ENCODE data around the gene TUBB4B. TPM values are rescaled to one million over a fixed set of nuclear protein-coding genes. Genes with fewer than 3 reads are reported as not detected.
A peak's percentile ranks its signal among the peaks of the same experiment; 100 is the strongest.

The TUBB4B gene
- polyA plus RNA-seq, 1 of the 3 experiments (the other 2 are of a cell fraction) = 508 TPM

DNA sequence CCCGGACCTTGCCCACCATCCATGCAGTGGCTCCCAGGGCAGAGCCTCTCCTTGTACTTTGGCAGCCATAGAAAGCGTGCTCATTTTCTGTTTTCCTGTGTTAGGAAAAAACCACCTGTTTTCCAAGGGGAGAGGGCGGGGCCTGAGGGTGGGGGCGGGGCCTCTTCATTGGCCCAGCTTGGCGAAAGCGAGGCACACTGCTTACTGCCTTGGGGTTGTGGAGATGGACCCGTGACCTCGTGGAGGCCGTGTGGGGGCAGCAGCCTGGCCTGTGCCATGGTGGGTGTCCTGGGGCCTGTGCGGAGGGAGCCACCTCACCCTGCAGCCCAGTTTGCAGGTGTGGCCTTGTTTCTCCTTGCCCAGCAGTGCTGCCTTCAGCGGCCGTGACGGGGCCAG, 32.0 kb downstream of the TUBB4B start:
- DNase-seq = peak; percentile 65
- Histone ChIP-seq H3K4me1 (ENCODE audit: control insufficient read depth in 1 of 2, insufficient read depth in 2 of 2, low read depth in 1 of 2, low read length in 1 of 2) (no peaks in the 10 kb centered on the region; a peak in 2 of 4 replicates), H3K36me3 (replicated peaks in 1 of 2; ENCODE audit: control insufficient read depth in 1 of 2, insufficient read depth in 2 of 2, low read length in 1 of 2) (peaks cover 12 to 33% of the 10 kb centered on the region in 2 experiments), H3F3A (replicated peaks; ENCODE audit: insufficient read depth) (peaks cover 8% of the 10 kb centered on the region), H3K4me2 (no peak overlapping the region), H2AFZ (ENCODE audit: low read depth) (no peak overlapping the region), H3K27ac (ENCODE audit: low read depth in 2 of 2, low read length in 1 of 2) (no peak overlapping the region), H3K4me3 (ENCODE audit: low read depth in 2 of 2, low read length in 1 of 2) (no peak overlapping the region), H3K9me2 (no peaks in the 10 kb centered on the region), H3K9me3 (no peaks in the 10 kb centered on the region), H3K9ac (no peak overlapping the region), H3K27me3 (ENCODE audit: insufficient read depth) (no peaks in the 10 kb centered on the region), H4K20me1 (ENCODE audit: insufficient read depth) (0 out of 2 replicates have a peak, but pooled peaks cover 3% of the 10 kb centered on the region), H3K79me2 (ENCODE audit: insufficient read depth) (no peaks in the 10 kb centered on the region)
- no peak for TF ChIP-seq GATA2 (CRISPR knock-in tag; IDR thresholded peaks at IDR 0.05)
- TF ChIP-seq YY1 (IDR thresholded peaks at IDR 0.05; ENCODE audit: low read depth) = no peak
- no peak for TF ChIP-seq SIN3A (IDR thresholded peaks at IDR 0.05; ENCODE audit: borderline replicate concordance, low read depth, low read length)
- no peak for TF ChIP-seq ZBTB33 (IDR thresholded peaks at IDR 0.05; ENCODE audit: borderline replicate concordance, low read depth)
- TF ChIP-seq NFIC (IDR thresholded peaks at IDR 0.05; ENCODE audit: borderline replicate concordance) = no peak
- TF ChIP-seq RFX5 (IDR thresholded peaks at IDR 0.05; ENCODE audit: low read length) = no peak
- TF ChIP-seq, protein P1, sequence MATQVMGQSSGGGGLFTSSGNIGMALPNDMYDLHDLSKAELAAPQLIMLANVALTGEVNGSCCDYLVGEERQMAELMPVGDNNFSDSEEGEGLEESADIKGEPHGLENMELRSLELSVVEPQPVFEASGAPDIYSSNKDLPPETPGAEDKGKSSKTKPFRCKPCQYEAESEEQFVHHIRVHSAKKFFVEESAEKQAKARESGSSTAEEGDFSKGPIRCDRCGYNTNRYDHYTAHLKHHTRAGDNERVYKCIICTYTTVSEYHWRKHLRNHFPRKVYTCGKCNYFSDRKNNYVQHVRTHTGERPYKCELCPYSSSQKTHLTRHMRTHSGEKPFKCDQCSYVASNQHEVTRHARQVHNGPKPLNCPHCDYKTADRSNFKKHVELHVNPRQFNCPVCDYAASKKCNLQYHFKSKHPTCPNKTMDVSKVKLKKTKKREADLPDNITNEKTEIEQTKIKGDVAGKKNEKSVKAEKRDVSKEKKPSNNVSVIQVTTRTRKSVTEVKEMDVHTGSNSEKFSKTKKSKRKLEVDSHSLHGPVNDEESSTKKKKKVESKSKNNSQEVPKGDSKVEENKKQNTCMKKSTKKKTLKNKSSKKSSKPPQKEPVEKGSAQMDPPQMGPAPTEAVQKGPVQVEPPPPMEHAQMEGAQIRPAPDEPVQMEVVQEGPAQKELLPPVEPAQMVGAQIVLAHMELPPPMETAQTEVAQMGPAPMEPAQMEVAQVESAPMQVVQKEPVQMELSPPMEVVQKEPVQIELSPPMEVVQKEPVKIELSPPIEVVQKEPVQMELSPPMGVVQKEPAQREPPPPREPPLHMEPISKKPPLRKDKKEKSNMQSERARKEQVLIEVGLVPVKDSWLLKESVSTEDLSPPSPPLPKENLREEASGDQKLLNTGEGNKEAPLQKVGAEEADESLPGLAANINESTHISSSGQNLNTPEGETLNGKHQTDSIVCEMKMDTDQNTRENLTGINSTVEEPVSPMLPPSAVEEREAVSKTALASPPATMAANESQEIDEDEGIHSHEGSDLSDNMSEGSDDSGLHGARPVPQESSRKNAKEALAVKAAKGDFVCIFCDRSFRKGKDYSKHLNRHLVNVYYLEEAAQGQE (IDR thresholded peaks at IDR 0.05; ENCODE audit: low read depth, low read length) = no peak
- TF ChIP-seq NRF1 (IDR thresholded peaks at IDR 0.05; ENCODE audit: low read depth, low read length) = no peak
- POLR2A ChIA-PET = interaction anchor here (1.0 to 1.5 kb wide), 5 partner anchors 8 to 52 kb away, joined by 3 to 8 read pairs (median 3); no protein-coding TSS in a partner anchor
- WGBS (ENCODE audit: low lambda C conversion rate) = 100% methylated on average over 5 of the region's 13 CpGs
- CTCF ChIA-PET = interaction anchor here (0.8 to 2.8 kb wide), 4 partner anchors 11 to 173 kb away, joined by 3 to 18 read pairs (median 10); no protein-coding TSS in a partner anchor

DNA sequence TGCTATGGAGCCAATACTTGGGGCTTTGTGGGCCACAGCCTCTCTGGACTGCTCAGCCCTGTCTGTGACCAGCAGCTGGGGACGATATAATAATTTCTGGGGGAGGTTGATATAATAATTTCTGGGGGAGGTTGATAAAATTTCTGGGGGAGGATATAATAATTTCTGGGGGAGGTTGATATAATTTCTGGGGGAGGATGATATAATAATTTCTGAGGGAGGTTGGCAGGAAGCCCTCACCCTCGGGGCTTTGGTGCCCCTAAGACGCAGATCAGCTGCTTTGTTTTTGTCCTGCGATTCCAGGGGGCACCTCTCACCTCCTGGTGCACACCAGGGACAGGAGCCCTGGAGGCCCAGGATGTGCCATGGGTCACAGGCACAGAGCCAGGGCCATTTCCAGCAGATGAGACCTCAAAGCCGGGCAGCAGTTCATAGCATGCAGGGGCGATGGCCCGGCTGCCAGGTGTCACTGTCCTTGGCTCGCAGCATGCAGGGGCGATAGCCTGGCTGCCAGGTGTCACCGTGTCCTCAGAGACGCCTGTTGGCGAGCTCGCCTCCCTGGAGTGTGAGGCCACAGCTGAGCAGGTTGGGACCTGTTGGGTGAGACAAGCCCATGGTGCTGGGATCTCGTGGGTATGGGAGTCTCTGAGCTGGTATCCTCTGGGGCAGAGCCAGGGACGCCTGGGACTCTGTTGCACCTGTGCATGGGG, 32.7 kb downstream of the TUBB4B start:
- Histone ChIP-seq H3K4me3 (ENCODE audit: low read depth in 2 of 2, low read length in 1 of 2) (no peak overlapping the region), H3K27ac (ENCODE audit: low read depth in 2 of 2, low read length in 1 of 2) (no peak overlapping the region), H3K27me3 (ENCODE audit: insufficient read depth) (no peaks in the 10 kb centered on the region), H3K4me2 (no peak overlapping the region), H3K36me3 (replicated peaks in 1 of 2; ENCODE audit: control insufficient read depth in 1 of 2, insufficient read depth in 2 of 2, low read length in 1 of 2) (peaks cover 7 to 31% of the 10 kb centered on the region in 2 experiments), H3K9me3 (no peaks in the 10 kb centered on the region), H3F3A (replicated peaks; ENCODE audit: insufficient read depth) (peaks cover 8% of the 10 kb centered on the region), H3K4me1 (ENCODE audit: control insufficient read depth in 1 of 2, insufficient read depth in 2 of 2, low read depth in 1 of 2, low read length in 1 of 2) (no peaks in the 10 kb centered on the region; a peak in 2 of 4 replicates), H3K9ac (no peak overlapping the region), H3K9me2 (no peaks in the 10 kb centered on the region), H2AFZ (ENCODE audit: low read depth) (no peak overlapping the region), H4K20me1 (ENCODE audit: insufficient read depth) (0 out of 2 replicates have a peak, but pooled peaks cover 3% of the 10 kb centered on the region), H3K79me2 (ENCODE audit: insufficient read depth) (no peaks in the 10 kb centered on the region)
- POLR2A ChIA-PET = interaction anchor here (1.0 to 1.5 kb wide), 4 partner anchors 9 to 51 kb away, joined by 3 to 8 read pairs (median 4); no protein-coding TSS in a partner anchor
- WGBS (ENCODE audit: low lambda C conversion rate) = 90% methylated on average over 10 of the region's 15 CpGs
- no peak for DNase-seq
- CTCF ChIA-PET = interaction anchor here (0.9 to 2.8 kb wide), 5 partner anchors 12 to 149 kb away, joined by 3 to 18 read pairs (median 8); partner anchors contain the start of genes EXD3 and NOXA1
- no peak for TF ChIP-seq EP300 (IDR thresholded peaks at IDR 0.05; ENCODE audit: borderline replicate concordance in 1 of 2, low read depth in 1 of 2, low read length in 1 of 2)
- no peak for TF ChIP-seq RAD21 (IDR thresholded peaks at IDR 0.05; ENCODE audit: low read length)
- no peak for TF ChIP-seq MXI1 (IDR thresholded peaks at IDR 0.05; ENCODE audit: low read depth, low read length)
- TF ChIP-seq MAX (IDR thresholded peaks at IDR 0.05; ENCODE audit: low read depth) = no peak
- no peak for TF ChIP-seq YY1 (IDR thresholded peaks at IDR 0.05; ENCODE audit: low read depth)
- no peak for TF ChIP-seq NRF1 (IDR thresholded peaks at IDR 0.05; ENCODE audit: low read depth, low read length)
- no peak for TF ChIP-seq RFX5 (IDR thresholded peaks at IDR 0.05; ENCODE audit: low read length)
- no peak for TF ChIP-seq RCOR1 (IDR thresholded peaks at IDR 0.05; ENCODE audit: low read length)
- no peak for TF ChIP-seq CHD2 (IDR thresholded peaks at IDR 0.05; ENCODE audit: low read length, partially characterized antibody)
- TF ChIP-seq PBX3 (IDR thresholded peaks at IDR 0.05) = no peak
- TF ChIP-seq MEF2A (IDR thresholded peaks at IDR 0.05; ENCODE audit: borderline replicate concordance, low read depth) = no peak
- no peak for TF ChIP-seq ZBTB33 (IDR thresholded peaks at IDR 0.05; ENCODE audit: borderline replicate concordance, low read depth)

Data from SK-N-SH (cell line).